Renal pelvis (tissue), 4 donors: ENCODE measurements around the gene TRMT44. TPM values are rescaled to one million over a fixed set of nuclear protein-coding genes. Genes with fewer than 3 reads are reported as not detected.

Experiments
- DNase-seq: peaks from one replicate; pipeline ENCODE4 v3.0.0-alpha.2; 2013
- polyA plus RNA-seq, 3 donors: library from polyadenylated mRNA; unstranded; fragments of 120-200 nt; gene quantifications; one replicate each; pipeline ENCODE4 v1.2.1, GENCODE V29; 2013; ENCODE audit not compliant: insufficient read length in 3 of 3

TRMT44 gene
- polyA plus RNA-seq, 3 donors, result 16.9 to 27.2 (median 20.0) TPM

GRCh38 chr4:8433136-8433535 is 7.4 kb upstream of the TRMT44 start:
- no peak for DNase-seq

- DNase-seq, result no peak
Observed at GRCh38 chr4:8434251-8435073, 6.1 kb upstream of the TRMT44 start.

- DNase-seq, result no peak
Observed at GRCh38 chr4:8435656-8436121, 4.9 kb upstream of the TRMT44 start.

DNA sequence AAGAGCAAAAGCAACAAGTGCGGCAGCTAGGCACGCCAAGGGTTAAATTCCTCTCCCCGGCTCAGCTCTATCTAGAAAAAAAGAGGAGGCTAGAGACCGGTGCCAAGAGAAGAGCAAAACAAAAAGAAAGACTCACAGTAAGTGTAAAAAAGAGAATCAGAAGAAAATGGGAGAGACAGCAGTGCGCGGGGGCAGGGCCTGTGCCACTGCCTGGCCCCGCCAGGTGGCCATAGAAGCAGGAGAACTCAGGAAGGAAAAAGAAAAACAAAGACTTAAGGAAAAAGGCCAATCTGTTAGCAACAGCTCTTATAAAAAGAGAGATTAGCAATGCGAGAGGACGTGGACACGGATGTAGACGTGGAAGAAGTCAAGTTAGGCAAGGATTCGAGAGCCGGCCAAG is 3.3 kb upstream of the TRMT44 start:
- DNase-seq, result no peak

- no peak for DNase-seq
Observed at GRCh38 chr4:8438743-8439142, 1.8 kb upstream of the TRMT44 start.

DNA sequence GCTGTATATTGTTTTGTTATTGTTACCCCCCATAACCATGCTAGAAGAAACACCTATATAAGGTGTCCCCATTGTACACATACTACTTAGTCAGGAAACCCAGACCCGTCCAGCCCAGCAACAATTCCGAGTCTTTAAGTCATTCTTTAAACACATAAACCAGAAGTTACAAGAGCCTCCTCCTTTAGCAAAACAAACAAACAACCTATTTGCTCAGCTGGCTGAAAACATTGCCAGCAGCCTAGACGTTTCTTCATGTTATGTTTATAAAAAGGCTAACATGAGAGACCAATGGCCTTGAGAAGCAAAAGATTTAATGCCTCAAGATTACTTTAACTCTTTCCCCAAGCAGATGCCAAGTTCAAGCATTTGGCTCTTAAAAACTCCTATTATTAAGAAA is 1.4 kb upstream of the TRMT44 start:
- DNase-seq, result no peak

DNA sequence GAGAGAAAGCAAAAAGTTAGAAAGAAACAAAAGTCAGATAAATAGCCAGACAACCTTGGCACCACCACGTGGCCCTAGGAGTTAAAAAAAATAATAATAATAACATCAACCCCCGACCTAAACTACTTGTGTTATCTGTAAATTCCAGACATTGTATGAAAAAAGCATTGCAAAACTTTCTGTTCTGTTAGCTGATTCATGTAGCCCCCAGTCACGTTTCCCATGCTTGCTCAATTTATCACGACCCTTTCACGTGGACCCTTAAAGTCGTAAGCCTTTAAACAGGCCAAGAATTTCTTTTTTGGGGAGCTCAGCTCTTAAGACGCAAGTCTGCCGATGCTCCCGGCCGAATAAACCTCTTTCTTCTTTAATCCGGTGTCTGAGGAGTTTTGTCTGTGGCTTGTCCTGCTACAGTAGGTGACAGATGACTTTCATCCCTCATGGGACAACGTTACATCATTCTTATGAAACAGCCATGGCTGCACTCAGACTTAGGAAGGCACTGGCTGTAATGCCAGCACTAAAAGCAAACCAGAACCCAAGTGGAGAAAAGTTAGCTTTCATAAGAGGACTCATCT is 574 bp upstream of the TRMT44 start:
- DNase-seq, result peak; percentile 36

- no peak for DNase-seq
Observed at GRCh38 chr4:8441499-8442091, 1.0 kb downstream of the TRMT44 start.

GRCh38 chr4:8442596-8443358 is 2.2 kb downstream of the TRMT44 start:
- DNase-seq, result no peak

- no peak for DNase-seq
Observed at GRCh38 chr4:8443801-8444200, 3.2 kb downstream of the TRMT44 start.

- no peak for DNase-seq
Observed at GRCh38 chr4:8446122-8446521, 5.5 kb downstream of the TRMT44 start.

- DNase-seq, result no peak
Observed at GRCh38 chr4:8451440-8452182, 11.0 kb downstream of the TRMT44 start.

DNA sequence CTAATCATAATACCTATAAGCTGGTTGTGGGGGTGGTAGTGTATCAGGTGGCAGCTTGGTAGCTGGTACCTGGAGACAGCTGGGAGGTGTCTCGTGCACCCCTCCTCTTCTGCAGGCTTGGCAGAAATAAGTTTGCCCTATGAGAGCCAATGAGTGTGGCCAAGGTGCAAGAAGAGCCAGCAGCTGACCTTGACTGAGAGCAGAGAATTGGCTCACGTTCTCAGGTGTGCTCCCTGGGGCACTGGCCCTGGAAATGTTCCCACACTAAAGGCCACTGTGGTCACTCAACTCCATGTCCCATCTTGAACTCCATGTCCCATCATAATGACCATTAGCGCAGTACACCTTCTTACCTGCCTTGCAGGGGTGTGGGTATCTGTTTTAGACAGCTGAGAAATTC is 13.4 kb downstream of the TRMT44 start:
- no peak for DNase-seq

DNA sequence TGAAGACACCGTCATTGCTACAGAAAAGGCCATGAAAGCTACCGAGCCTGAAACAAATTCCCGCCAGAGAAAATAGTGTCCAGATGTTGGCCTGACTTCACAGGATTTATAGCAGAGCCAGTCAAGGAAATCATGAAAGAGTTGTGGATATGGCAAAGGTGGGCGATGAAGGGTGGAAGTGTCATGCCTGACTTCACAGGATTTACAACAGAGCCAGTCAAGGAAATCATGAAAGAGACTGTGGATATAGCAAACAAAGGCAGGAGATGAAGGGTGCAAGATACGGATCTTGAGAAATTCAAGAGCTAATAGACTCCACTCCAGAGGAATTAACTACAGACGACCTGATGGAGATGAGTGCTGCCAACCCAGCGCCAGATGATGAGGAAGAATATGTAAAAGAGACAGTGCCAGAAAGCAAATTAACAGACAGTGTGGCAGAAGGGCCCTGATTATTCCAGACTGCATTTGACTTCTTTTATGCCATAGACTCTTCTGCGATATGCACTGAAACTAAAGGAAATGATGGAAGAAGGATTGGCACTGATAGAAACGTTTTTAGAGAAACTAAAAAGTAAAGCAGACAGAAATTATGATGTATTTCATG is 17.2 kb downstream of the TRMT44 start:
- DNase-seq, result no peak

DNA sequence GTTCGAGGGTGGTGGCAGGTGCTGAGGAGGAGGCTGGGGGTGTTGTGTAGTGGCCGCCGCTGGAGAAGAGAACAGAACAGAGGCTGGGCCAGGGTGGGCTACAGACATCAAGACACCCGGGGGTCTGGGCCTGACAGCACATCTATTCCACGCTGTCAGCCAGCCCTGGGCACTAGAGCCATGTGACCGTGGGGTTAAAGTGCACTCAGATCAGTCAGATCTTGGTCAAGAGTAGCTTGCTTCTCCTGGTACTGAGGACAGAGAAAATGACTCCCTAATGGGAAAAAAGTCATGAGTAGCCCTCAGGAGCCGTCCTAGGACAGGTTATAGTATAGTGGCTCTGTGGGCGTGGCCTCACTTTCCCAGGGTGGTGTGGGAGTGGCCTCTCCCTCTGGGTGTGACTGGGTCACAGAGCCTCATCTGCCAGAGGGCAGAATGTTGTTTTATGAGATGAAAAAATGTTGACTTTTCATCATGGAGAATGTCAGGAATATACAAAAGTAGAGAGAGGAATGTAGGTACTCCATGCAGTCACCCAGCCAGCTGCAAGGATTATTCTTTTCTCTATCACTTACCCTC is 19.4 kb downstream of the TRMT44 start:
- no peak for DNase-seq

DNA sequence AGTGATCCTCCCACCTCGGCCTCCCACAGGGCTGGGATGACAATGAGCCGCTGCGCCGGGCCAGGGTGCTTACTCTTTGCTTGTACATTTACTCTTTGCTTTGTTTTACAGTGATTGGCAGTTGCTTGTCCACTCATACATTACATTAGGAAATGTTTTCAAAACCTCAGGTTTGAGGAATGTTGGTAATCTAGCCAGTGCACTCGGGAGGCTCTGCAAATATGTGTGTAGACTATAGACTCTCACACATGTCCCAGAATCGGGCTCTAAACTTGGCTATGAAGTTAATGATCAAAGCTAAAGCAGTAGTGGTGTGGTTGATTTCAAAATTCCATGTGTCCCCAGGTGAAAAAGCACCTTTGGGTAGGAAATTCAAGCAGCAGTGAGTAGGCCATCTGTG is 20.5 kb downstream of the TRMT44 start:
- DNase-seq, result no peak

DNA sequence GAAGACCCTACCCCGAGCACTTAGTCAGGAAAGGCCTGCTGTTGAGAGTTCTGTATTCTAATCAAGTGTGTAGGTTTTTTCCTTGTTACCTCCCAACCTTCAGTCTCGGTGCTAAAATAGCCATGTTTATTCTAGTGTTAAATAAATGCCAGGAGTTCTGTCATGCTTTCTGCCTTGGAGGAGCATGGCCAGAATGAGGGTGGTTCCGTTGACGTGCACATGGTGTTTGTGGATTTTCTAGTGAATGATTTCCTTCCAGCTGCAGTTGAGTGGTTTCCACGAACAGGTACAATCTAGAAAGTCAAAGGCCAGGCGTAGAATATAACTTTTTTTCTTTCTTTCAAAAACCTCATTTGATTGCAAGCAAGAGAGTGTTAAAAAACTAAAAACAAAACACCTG is 21.0 kb downstream of the TRMT44 start:
- no peak for DNase-seq

DNA sequence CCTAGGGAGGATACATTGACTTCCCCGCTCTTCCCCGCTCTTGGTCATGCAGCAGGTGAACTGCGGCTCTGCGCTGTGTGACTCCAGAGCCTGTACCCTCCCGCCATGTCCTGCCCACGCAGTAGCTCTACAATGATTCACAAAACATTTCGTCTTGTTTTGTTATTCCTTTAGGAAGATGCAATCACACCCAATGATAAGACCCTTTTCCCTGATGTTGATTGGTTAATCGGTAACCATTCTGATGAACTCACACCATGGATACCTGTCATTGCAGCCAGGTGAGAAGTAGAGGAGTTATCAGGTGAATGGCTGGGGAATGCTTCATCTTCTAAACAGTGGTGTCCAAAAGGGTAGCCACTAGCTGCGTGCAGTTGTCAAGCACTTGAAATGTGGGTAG is 23.2 kb downstream of the TRMT44 start:
- DNase-seq, result no peak

DNA sequence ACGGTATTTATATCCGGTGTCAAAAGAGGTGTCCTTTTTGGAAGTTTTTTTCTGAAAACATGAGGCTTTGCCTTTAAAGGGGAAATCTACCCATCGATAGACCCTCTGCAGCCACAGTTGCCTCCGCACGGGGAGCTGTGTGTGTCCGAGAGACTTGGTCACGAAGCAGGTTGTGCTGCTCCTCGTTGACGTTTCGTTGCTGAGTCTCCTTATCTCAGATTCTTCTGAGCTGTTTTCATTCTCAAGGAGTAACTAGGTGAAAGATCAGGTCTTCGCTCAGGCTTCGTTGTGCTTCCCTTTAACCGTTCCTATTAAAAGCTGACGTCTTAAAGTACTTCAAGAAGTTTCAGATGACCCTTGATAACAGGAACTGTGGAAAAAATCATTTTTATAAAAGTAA is 23.8 kb downstream of the TRMT44 start:
- DNase-seq, result no peak

DNA sequence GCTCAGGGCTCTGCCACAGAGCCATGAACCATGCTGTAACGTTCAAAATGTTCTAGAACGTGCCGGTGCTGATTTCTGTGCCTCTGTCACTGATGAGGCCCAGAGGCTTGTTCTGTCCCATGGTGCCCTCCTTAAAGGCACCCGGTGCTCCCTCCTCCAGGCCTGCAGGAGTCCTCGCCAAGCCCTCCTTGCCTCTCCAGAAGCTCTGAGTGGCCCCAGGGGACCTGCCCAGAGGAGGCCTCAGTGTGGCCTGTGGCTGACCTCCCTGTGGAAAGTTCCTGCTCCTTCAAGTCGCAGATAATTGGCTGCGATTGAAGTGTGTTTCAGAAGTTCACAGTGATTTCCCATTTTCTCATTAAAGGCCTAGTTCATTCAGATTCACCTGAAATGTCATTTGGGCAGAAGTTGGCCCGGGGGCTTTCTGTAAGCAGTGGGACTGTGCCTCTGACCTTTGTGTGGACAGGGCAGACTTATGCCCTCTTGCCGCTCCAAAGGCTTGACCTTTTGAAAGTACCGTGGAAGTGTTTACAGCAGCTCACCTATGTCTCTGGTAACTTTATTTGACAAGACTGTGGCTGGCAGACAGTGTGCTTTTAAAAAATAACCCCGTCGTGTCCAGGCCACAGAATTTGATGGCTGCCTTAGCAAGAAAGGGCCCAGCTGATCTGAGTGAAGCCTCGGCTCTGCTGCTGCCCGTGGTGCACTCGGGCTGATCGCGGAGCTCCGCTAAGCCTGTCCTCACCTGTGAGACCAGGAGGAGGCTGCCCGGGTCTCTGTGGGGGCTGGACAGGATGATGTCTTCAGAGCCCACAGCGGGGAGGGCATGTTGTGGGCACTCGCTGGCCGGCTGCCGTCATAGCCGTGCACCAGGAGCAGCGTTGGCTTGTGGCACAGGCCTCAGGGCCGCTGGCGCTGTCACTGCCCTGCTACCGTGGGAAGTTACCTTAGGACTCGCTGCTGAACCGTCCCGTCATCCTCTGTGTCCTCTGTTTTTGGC is 25.3 kb downstream of the TRMT44 start:
- DNase-seq, result no peak
